Middle frontal gyrus (tissue), 1 donor: ENCODE results near the gene PRKCD.
"Not testable (repeated sequence)": the region's sequence is repeated elsewhere in the genome, so short reads cannot be mapped to it uniquely, and the experiment has no call there.

Experiments
- DNase-seq: peaks from one replicate; pipeline ENCODE4 v3.0.0-alpha.2; 2015; ENCODE audit warnings: low spot score; ENCODE audit errors: extremely low spot score

The PRKCD gene

DNA sequence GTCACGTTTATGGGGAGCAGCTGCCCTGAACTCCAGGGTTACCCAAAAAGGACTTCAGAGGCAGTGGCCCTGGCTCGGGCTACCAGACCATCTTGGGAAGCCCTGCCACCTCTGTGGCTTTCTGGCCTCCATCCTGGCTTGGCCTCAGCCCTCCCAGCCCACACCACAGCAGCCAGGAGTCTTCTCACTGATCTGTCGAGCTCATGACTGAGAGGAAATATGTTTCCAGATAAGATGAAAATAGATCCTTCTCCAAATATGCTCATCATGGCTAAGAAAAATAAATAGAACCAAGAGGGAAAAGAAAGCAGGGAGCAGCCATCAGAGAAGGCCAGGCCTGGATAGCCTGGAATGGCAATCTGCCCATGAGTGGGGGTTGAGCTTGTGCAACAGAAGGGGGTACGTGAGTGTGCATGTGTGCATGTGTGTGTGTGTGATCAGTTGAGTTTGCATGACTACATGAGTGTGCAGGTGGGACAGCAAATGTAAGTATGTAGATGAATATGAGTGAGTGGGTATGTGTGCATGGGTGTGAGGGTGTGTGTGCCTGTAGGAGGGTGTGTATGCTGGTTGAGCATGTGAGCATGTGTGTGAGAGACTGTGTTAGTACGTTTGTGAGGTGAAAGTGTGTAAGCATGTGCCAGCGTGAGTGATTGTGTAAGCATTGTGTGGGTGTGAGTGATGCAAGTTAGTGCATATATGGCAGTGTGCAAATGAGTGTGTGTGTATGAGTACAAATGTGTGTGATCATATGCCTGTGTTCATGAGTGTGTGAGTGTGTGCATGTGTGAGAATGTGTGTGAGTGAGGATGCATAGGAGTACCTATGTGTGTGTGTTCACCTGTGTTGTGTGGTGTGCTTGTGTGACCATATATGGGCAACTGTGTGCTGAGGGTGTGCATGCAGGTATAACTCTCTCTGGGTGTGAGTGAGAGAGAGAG lies 20.8 kb upstream of the PRKCD start:
- no peak for DNase-seq

GRCh38 chr3:53140847-53141845 lies 19.9 kb upstream of the PRKCD start:
- no peak for DNase-seq

GRCh38 chr3:53142986-53143385 lies 18.0 kb upstream of the PRKCD start:
- no peak for DNase-seq

DNA sequence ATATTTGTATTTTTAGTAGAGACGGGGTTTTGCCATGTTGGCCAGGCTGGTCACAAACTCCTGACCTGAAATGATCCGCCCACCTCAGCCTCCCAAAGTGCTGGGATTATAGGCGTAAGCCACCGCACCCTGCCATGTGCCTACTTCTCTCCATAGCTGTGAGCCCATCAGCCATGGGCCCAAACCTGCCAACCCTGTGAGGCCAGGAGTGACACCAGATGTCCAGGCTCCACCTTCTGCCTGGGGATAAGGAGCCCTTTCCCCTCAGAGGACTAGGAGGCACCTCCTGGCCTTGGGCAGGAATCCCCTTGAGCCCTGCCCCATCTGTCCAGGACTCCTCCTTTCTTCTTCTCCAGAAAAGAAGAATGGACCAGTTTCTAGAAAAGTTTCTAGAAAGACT lies 16.6 kb upstream of the PRKCD start:
- no peak for DNase-seq

DNA sequence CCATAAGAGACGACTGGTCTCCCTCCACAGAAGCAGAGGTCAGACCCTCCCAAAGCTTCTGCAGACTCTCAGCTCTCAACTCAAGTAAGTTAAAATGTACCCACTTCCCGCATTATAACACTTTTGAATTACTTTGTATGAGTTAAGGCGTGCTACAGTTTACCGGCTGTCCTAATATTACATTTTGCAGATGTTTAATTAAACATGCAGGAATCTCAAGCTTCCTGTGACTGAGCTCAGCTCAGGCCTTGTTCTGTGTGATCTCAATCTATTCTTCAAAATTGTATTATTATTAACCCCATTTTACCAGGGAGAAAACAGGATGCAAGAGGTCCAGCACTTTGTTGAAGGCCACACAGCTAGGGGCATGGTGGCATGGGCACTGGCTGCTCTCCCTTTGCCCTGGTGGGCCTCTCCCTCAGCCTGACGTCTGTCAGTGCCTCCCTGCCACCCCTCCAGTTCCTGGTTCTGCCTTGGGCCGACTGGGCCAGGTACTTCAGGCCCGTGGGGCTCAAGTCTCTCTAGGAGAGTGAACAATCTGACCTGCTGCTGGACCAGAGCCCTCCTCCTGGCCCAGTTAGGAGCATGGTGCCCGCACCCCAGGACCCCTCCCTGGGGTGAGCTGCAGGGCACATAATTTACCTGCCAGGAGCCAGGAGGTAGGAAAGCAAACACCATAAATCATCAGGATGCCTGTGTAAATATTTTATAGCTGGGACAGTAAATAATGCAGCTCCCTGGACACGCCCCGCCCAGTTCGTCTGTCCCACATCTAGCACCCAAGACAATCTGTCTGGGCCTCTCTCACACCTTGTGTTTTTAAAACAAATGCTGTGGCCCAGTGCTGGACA lies 15.9 kb upstream of the PRKCD start:
- DNase-seq: no peak

- no peak for DNase-seq
These were observed 15.3 kb upstream of the PRKCD start for GRCh38 chr3:53145713-53146080.

- no peak for DNase-seq
These were observed 14.6 kb upstream of the PRKCD start for GRCh38 chr3:53146319-53146891.

GRCh38 chr3:53147151-53147902 lies 13.7 kb upstream of the PRKCD start:
- no peak for DNase-seq

DNA sequence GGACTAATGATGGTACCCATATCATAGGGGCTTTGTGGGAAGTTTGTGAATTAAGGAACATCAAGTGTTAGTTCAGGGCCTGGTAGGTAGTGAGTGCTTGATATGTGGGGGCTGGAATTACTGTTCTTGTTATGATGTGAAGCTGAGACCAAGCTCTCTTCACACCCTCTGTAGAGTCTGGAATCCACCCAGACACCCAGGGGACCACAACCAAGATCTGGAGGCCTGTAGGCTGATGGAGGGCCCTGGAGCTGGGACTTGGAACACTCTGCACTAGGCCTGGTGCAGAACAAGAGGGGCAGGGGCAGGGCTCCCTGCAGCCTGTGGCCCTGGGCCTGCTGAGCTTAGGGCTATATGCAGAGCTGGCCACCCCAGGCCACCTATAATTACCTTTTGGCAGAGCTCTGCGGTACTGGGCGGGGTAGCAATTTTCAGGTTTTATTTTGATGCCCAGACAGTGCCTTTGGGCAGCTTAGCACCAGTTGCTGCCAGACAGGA lies 13.1 kb upstream of the PRKCD start:
- DNase-seq: no peak

GRCh38 chr3:53149006-53149690 lies 11.9 kb upstream of the PRKCD start:
- no peak for DNase-seq

- no peak for DNase-seq
These were observed 11.3 kb upstream of the PRKCD start for GRCh38 chr3:53149699-53150098.

- DNase-seq: no peak
These were observed 10.5 kb upstream of the PRKCD start for GRCh38 chr3:53150247-53151085.

DNA sequence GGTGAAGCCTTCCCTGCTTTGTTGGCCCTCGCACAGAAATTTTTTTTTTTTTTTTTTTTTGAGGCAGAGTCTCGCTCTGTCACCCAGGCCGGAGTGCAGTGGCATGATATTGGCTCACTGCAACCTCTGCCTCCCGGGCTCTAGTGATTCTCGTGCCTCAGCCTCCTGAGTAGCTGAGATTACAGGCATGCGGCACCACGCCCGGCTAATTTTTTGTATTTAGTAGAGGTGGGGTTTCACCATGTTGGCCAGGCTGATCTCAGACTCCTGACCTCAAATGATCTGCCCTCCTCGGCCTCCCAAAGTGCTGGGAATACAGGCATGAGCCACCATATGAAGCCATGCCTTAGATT lies 9.9 kb upstream of the PRKCD start:
- not testable (repeated sequence) for DNase-seq

- DNase-seq: no peak
These were observed 9.5 kb upstream of the PRKCD start for GRCh38 chr3:53151465-53151864.

- DNase-seq: no peak
These were observed 8.9 kb upstream of the PRKCD start for GRCh38 chr3:53151870-53152660.

DNA sequence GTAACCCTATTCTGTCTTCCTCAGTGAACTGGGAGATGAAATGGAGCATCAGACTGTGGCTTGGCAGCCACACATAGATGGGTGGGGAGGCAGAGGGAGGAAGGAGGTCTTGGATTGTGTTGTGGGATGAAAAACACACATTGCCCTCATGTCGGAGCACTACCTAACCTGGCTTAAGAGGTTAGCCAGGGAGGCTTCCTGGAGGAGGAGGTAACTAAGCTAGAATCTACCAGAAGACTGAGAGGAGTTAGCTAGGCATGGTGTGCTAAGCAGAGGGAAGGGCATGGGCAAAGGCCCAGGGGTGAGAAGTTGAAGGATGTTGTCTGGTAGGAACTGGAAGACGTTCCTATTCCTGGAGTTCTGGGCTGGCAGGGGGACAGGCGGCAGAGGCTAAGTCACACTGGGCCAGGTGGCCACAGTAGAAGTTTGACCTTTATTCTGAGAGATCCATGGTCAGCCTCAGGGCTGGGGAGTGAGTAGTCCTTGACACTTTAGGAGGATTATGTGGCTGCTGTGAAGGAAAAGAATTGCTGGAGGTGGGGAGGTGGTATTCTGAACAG lies 7.7 kb upstream of the PRKCD start:
- no peak for DNase-seq

- no peak for DNase-seq
These were observed 7.0 kb upstream of the PRKCD start for GRCh38 chr3:53153980-53154379.
